ENCODE data around the gene SEMA4D. TPM values are rescaled to one million over a fixed set of nuclear protein-coding genes. Genes with fewer than 3 reads are reported as not detected.

Gene SEMA4D
- total and polyA plus RNA-seq, 9 of the 15 experiments (the other 6 are each of a cell fraction or from before 2014, with no cell fraction given): 0.38 to 5.1 (median 1.8) TPM

- Histone ChIP-seq H3K79me2 (ENCODE audit: control insufficient read depth, insufficient read depth, low read length) (no peaks in the 10 kb centered on the region), H3K4me3 (no peak overlapping the region), H3K9ac (ENCODE audit: insufficient read depth in 1 of 2, low read depth in 2 of 2, low read length in 2 of 2) (no peak overlapping the region), H3K27me3 (ENCODE audit: control insufficient read depth in 2 of 2, insufficient read depth in 2 of 2, low read length in 2 of 2) (peaks cover 0 to 13% of the 10 kb centered on the region in 2 experiments; a peak in 1 of 5 replicates), H4K20me1 (replicated peaks; ENCODE audit: control insufficient read depth, insufficient read depth, low read length) (no peaks in the 10 kb centered on the region), H3K27ac (ENCODE audit: extremely low read depth, low read depth, low read length) (no peak overlapping the region), H3K9me1 (ENCODE audit: control insufficient read depth, insufficient read depth, low read length) (no peaks in the 10 kb centered on the region), H2AFZ (ENCODE audit: low read depth, low read length) (no peak overlapping the region), H3K36me3 (ENCODE audit: control insufficient read depth, insufficient read depth, low read length) (no peaks in the 10 kb centered on the region), H3K4me1 (replicated peaks in 1 of 2; ENCODE audit: control insufficient read depth in 2 of 2, insufficient read depth in 2 of 2, low read length in 2 of 2) (no peaks in the 10 kb centered on the region), H3K9me3 (replicated peaks; ENCODE audit: control insufficient read depth, insufficient read depth, low read depth, low read length) (no peaks in the 10 kb centered on the region), H3K4me2 (ENCODE audit: insufficient read depth, low read length) (no peak overlapping the region)
- no peak for ATAC-seq
- FAIRE-seq: no peak
- TF ChIP-seq RREB1 (CRISPR knock-in tag; IDR thresholded peaks at IDR 0.05): no peak
- no peak for TF ChIP-seq HNRNPH1 (optimal IDR thresholded peaks at IDR 0.05; ENCODE audit: low read depth, low read length)
- no peak for TF ChIP-seq E2F6 (IDR thresholded peaks at IDR 0.05; ENCODE audit: borderline replicate concordance in 1 of 2, extremely low read depth in 1 of 2, insufficient read depth in 1 of 2, insufficient read length in 1 of 2, low read depth in 1 of 2, low read length in 1 of 2, poor library complexity in 1 of 2, severe bottlenecking in 1 of 2)
- TF ChIP-seq CBX5 (IDR thresholded peaks at IDR 0.05; ENCODE audit: borderline replicate concordance, low read depth): no peak
- no peak for TF ChIP-seq NEUROD1 (IDR thresholded peaks at IDR 0.05; ENCODE audit: borderline replicate concordance, low read depth, low read length, partially characterized antibody)
- TF ChIP-seq JUNB (CRISPR knock-in tag; conservative IDR thresholded peaks at IDR 0.05): no peak
- POLR2A ChIA-PET: no interaction called here
- WGBS (ENCODE audit: insufficient coverage, low coverage, missing lambda C conversion rate): 0% methylated on average over 4 of the region's 5 CpGs
- no peak for DNase-seq (ENCODE audit: extremely low read depth in 1 of 4, low spot score in 3 of 4)
- in situ Hi-C loops (cut with MboI) (no loop called here), intact Hi-C loops (cut with micrococcal nuclease) (no loop called here)
- CTCF ChIA-PET (ENCODE audit: low intra/inter-chr PET ratio): no interaction called here
- no TSS peak for BruUV-seq (replicated peaks)
Observed at GRCh38 chr9:89544279-89544661, 46.4 kb upstream of the SEMA4D start.

Measured in K562 (cell line).